Measurements from ENCODE around the gene RNU5D-1. TPM values are rescaled to one million over a fixed set of nuclear protein-coding genes. Genes with fewer than 3 reads are reported as not detected.

RNU5D-1 gene
- total and polyA plus RNA-seq, 10 of the 15 experiments (the other 5 are each of a cell fraction or from before 2014, with no cell fraction given), result not detected

GRCh38 chr1:44721485-44722361 lies 9.2 kb downstream of the RNU5D-1 start (continued):
- TF ChIP-seq RB1 (IDR thresholded peaks at IDR 0.05; ENCODE audit: borderline replicate concordance) (peak; percentile 13; the same call in 1 of the 2 replicates), BMI1 (IDR thresholded peaks at IDR 0.05; ENCODE audit: borderline replicate concordance) (peak; percentile 98), SMARCA5 (IDR thresholded peaks at IDR 0.05) (peak; percentile 82), SPI1 (IDR thresholded peaks at IDR 0.05; ENCODE audit: borderline replicate concordance, insufficient read depth, low read depth, low read length) (peak; percentile 45; the same call in 1 of the 2 replicates), IRF4 (IDR thresholded peaks at IDR 0.05; ENCODE audit: low read depth, low read length) (peak; percentile 92), CHD1 (IDR thresholded peaks at IDR 0.05; ENCODE audit: low read depth, low read length) (no peak), EZH2 (IDR thresholded peaks at IDR 0.05; ENCODE audit: borderline replicate concordance, control insufficient read depth, low read depth, low read length) (peak; percentile 30; the same call in 1 of the 2 replicates), BRCA1 (IDR thresholded peaks at IDR 0.05; ENCODE audit: low read depth, low read length) (no peak), YY1 (IDR thresholded peaks at IDR 0.05; ENCODE audit: low read depth, low read length) (peak; percentile 95), RFX5 (IDR thresholded peaks at IDR 0.05; ENCODE audit: low read depth, low read length) (no peak), SMAD1 (IDR thresholded peaks at IDR 0.05; ENCODE audit: low read depth, partially characterized antibody) (peak; percentile 100), HDGF (IDR thresholded peaks at IDR 0.05) (0 out of 2 replicates have a peak, but pooled peaks have one; percentile 14), IRF3 (IDR thresholded peaks at IDR 0.05) (no peak), SIN3A (IDR thresholded peaks at IDR 0.05; ENCODE audit: low read depth, low read length) (no peak), YBX1 (IDR thresholded peaks at IDR 0.05) (0 out of 2 replicates have a peak, but pooled peaks have one; percentile 28), FOS (IDR thresholded peaks at IDR 0.05; ENCODE audit: borderline replicate concordance, extremely low read depth, insufficient read length) (no peak), NFYB (IDR thresholded peaks at IDR 0.05; ENCODE audit: insufficient read depth, low read depth, low read length) (no peak), FOXM1 (IDR thresholded peaks at IDR 0.05; ENCODE audit: low read depth, low read length) (peak; percentile 99), NRF1 (conservative IDR thresholded peaks at IDR 0.05; ENCODE audit: low read depth, low read length) (no peak)
- TF ChIP-seq, protein P1, sequence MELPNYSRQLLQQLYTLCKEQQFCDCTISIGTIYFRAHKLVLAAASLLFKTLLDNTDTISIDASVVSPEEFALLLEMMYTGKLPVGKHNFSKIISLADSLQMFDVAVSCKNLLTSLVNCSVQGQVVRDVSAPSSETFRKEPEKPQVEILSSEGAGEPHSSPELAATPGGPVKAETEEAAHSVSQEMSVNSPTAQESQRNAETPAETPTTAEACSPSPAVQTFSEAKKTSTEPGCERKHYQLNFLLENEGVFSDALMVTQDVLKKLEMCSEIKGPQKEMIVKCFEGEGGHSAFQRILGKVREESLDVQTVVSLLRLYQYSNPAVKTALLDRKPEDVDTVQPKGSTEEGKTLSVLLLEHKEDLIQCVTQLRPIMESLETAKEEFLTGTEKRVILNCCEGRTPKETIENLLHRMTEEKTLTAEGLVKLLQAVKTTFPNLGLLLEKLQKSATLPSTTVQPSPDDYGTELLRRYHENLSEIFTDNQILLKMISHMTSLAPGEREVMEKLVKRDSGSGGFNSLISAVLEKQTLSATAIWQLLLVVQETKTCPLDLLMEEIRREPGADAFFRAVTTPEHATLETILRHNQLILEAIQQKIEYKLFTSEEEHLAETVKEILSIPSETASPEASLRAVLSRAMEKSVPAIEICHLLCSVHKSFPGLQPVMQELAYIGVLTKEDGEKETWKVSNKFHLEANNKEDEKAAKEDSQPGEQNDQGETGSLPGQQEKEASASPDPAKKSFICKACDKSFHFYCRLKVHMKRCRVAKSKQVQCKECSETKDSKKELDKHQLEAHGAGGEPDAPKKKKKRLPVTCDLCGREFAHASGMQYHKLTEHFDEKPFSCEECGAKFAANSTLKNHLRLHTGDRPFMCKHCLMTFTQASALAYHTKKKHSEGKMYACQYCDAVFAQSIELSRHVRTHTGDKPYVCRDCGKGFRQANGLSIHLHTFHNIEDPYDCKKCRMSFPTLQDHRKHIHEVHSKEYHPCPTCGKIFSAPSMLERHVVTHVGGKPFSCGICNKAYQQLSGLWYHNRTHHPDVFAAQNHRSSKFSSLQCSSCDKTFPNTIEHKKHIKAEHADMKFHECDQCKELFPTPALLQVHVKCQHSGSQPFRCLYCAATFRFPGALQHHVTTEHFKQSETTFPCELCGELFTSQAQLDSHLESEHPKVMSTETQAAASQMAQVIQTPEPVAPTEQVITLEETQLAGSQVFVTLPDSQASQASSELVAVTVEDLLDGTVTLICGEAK (IDR thresholded peaks at IDR 0.05; ENCODE audit: borderline replicate concordance), result peak; percentile 17; the same call in 1 of the 2 replicates
- TF ChIP-seq, protein P2, sequence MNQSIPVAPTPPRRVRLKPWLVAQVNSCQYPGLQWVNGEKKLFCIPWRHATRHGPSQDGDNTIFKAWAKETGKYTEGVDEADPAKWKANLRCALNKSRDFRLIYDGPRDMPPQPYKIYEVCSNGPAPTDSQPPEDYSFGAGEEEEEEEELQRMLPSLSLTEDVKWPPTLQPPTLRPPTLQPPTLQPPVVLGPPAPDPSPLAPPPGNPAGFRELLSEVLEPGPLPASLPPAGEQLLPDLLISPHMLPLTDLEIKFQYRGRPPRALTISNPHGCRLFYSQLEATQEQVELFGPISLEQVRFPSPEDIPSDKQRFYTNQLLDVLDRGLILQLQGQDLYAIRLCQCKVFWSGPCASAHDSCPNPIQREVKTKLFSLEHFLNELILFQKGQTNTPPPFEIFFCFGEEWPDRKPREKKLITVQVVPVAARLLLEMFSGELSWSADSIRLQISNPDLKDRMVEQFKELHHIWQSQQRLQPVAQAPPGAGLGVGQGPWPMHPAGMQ (IDR thresholded peaks at IDR 0.05; ENCODE audit: borderline replicate concordance), result peak; percentile 22; the same call in 1 of the 2 replicates
